Prostate gland (tissue), 2 donors: ENCODE results near the gene RBCK1. TPM values are rescaled to one million over a fixed set of nuclear protein-coding genes. Genes with fewer than 3 reads are reported as not detected.

ENCODE experiments used
- DNase-seq: peaks from one replicate; pipeline ENCODE4 v3.0.0-alpha.2; 2019; ENCODE audit warnings: low spot score
- H3K27ac ChIP-seq, 2 donors: fragments of 200-600 bp; sonication (generic); 2 replicates each; pipeline ENCODE4 v1.5.1; 2017 to 2019
- H3K27me3 ChIP-seq: fragments of 200-600 bp; sonication (generic); replicated peaks from 2 replicates; pipeline ENCODE4 v1.5.1; 2019; ENCODE audit not compliant: insufficient read depth
- H3K36me3 ChIP-seq, 2 donors: fragments of 200-600 bp; sonication (generic); 1 replicate in 1 of 2; 2 replicates in 1 of 2; pipeline versions ENCODE4 v1.5.1 to v1.8.1; 2017 to 2019
- H3K4me1 ChIP-seq: fragments of 200-600 bp; sonication (generic); replicated peaks from 2 replicates; pipeline ENCODE4 v1.5.1; 2019
- H3K4me3 ChIP-seq, 2 donors: fragments of 200-600 bp; sonication (generic); 2 replicates each; pipeline ENCODE4 v1.5.1; 2017 to 2019
- H3K9me3 ChIP-seq: fragments of 200-600 bp; sonication (generic); 2 replicates; pipeline ENCODE4 v1.5.1; 2017
- POLR2A ChIP-seq: fragments of 450-650 bp; IDR thresholded peaks from one replicate; pipeline ENCODE4 v1.6.1; 2016; ENCODE audit warnings: antibody characterized with exemption, mild to moderate bottlenecking
- POLR2AphosphoS5 ChIP-seq: sonication (generic); formaldehyde crosslinking; IDR thresholded peaks from one replicate; pipeline ENCODE4 v1.6.1; 2017; ENCODE audit warnings: antibody characterized with exemption
- WGBS: methylation state at CpG from one replicate; pipeline ENCODE4 v1.1.5; 2018; 5-methylcytosine and 5-hydroxymethylcytosine counted together
- intact Hi-C: fragments of 100-400 bp; cut with DNase I; formaldehyde crosslinking; loops from one replicate; pipeline ENCODE4 v1.14.2; 2022
- total RNA-seq, 2 donors: library from RNA; depleted of rRNA; stranded (reverse); fragments of >200 nt; gene quantifications; one replicate each; pipeline ENCODE4 v1.1.0, GENCODE V29; 2016
- TF ChIP-seq, protein P1 (sequence below), 4 experiments: fragments of 200-600 bp in 2 of 4; fragments of 450-650 bp in 2 of 4; sonication (generic) in 2 of 4; IDR thresholded peaks; 1 replicate in 3 of 4; 2 replicates in 1 of 4; pipeline ENCODE4 v1.5.1; 2016 to 2019; ENCODE audit warnings: antibody characterized with exemption in 4 of 4, mild to moderate bottlenecking in 2 of 4, moderate library complexity in 2 of 4

The RBCK1 gene
- total RNA-seq, 2 donors from 2014 or later = 108 to 158 TPM

DNA sequence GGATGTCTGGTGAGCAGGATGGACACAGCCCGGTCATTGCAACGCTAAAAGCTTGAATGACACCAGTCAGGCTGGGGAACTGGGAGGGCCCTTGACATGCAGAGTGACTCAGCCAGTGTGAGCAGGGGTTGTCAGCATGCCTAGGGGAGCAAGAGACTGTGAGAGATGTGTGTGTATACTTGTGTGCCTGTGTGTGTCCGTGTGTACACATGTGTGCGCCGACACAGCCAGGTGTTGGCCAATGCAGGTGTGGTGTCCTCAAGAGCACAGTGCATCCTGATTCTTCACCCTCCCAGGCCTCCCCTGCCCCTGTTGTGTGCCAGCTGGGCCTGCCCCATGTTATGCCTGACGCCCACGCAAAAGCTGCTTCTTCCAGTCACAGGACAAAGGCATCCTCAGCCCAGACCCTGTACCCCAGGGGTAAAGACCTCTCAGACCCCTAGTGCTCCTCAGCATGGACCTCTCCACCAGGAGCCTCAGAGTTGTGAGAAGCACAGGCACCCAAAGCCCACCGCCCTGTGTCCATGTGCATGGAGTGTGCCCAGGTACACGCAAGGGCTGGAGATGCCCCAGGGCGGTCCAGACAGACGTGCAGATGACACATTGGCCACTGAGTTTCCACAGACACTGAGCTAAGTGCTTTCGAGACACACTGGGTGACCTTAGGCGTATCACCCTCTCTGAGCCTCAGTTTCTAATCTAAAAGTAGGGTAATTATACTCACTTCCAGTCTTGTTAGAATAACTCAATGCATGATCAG lies 44.6 kb upstream of the RBCK1 start:
- Histone ChIP-seq H3K4me1 (peaks cover 2% of the 10 kb centered on the region), H3K27me3 (no peaks in the 10 kb centered on the region), H3K9me3 (no peaks in the 10 kb centered on the region), H3K36me3 (no peaks in the 10 kb centered on the region), H3K27ac (no peak overlapping the region), H3K4me3 (no peak overlapping the region)
- TF ChIP-seq POLR2A (no peak), POLR2AphosphoS5 (no peak)
- TF ChIP-seq, protein P1, sequence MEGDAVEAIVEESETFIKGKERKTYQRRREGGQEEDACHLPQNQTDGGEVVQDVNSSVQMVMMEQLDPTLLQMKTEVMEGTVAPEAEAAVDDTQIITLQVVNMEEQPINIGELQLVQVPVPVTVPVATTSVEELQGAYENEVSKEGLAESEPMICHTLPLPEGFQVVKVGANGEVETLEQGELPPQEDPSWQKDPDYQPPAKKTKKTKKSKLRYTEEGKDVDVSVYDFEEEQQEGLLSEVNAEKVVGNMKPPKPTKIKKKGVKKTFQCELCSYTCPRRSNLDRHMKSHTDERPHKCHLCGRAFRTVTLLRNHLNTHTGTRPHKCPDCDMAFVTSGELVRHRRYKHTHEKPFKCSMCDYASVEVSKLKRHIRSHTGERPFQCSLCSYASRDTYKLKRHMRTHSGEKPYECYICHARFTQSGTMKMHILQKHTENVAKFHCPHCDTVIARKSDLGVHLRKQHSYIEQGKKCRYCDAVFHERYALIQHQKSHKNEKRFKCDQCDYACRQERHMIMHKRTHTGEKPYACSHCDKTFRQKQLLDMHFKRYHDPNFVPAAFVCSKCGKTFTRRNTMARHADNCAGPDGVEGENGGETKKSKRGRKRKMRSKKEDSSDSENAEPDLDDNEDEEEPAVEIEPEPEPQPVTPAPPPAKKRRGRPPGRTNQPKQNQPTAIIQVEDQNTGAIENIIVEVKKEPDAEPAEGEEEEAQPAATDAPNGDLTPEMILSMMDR (IDR thresholded peaks at IDR 0.05) = no peak
- intact Hi-C loops = no loop called here
- 88% methylated on average over 12 of the region's 13 CpGs for WGBS
- no peak for DNase-seq

DNA sequence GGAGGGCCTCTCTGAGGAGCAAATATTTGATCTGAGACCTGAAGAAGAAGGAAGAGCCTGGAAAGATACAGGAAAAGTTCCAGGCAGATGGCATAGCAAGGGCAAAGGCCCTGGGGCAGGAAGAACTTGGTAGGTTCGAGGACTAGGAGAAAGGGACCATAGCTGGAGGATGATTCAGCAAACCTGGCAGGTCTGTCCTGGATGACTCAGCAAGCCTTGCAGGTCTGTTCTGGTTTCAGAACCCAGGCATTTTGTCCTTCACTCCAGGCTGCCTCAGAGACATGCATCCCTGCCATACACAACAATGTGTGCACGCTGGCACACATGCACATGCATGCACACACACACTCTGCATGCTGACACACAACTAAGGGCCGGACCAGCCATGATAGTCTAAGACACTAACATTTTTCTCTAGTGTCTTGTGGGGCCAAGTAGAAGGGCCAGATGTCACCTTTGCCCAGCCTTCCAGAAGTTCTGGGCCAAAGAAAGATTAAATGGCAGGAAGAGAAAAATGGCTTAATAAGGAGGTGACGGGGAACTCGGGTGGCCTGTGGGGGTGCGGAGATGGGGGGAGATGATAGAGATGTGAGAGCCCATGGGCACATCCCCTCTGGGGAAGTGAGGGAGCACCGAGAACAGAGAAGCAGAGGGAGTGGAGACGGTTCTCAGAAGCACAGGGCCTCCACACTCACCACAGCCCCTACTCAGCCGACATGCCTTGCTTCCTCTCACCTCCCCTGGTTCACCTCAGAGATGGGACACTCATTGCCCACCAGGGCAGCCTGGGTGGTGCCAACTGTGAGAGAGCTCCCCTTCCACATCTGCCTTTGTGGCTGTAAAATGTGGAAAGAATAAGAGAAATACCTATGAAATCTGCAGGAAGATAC lies 42.9 kb upstream of the RBCK1 start:
- Histone ChIP-seq H3K36me3 (no peaks in the 10 kb centered on the region), H3K9me3 (no peaks in the 10 kb centered on the region), H3K4me3 (no peak overlapping the region), H3K27ac (peak overlapping the region; percentile 60 to 67), H3K4me1 (peaks cover 2% of the 10 kb centered on the region), H3K27me3 (no peaks in the 10 kb centered on the region)
- DNase-seq = no peak
- WGBS = 77% methylated on average over 9 of the region's 9 CpGs
- no peak for TF ChIP-seq POLR2AphosphoS5
- TF ChIP-seq, protein P1 (IDR thresholded peaks at IDR 0.05) = no peak
- no peak for TF ChIP-seq POLR2A
- intact Hi-C loops = no loop called here

DNA sequence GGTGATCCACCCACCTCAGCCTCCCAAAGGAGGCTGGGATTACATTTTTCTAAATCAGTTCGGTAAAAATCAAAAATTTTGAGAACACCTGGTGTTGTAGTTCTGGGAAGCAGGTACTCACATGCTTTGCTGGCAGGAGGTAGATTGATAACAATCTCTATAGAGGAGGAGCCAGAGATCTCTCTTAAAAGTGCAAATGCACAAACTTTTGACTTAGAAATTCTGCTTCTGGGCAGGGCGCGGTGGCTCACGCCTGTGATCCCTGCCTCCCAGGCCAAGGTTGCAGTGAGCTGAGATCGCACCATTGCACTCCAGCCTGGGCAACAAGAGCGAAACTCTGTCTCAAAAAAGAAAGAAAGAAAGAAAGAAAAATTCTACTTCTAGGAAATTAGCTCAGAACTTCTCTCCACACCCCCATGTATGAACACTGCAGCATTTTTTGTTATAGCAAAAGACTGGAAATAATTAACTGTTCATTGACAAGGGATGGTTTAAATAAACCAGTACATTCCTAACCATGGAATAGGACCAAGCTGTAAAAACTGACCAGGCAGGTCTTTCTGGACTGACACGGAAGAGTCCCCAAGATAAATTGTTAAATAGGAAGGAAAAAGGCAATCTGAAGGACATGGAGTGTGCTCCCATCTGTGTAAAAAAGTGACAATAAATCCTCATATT lies 41.9 kb upstream of the RBCK1 start:
- intact Hi-C loops = no loop called here
- peak; percentile 70 for DNase-seq
- Histone ChIP-seq H3K27ac (peak overlapping the region; percentile 60 to 67), H3K9me3 (no peaks in the 10 kb centered on the region), H3K4me3 (no peak overlapping the region), H3K27me3 (no peaks in the 10 kb centered on the region), H3K4me1 (peaks cover 6% of the 10 kb centered on the region), H3K36me3 (no peaks in the 10 kb centered on the region)
- WGBS = 43% methylated on average over 7 of the region's 7 CpGs
- TF ChIP-seq, protein P1 (IDR thresholded peaks at IDR 0.05) = no peak
- TF ChIP-seq POLR2AphosphoS5 = peak; percentile 61

DNA sequence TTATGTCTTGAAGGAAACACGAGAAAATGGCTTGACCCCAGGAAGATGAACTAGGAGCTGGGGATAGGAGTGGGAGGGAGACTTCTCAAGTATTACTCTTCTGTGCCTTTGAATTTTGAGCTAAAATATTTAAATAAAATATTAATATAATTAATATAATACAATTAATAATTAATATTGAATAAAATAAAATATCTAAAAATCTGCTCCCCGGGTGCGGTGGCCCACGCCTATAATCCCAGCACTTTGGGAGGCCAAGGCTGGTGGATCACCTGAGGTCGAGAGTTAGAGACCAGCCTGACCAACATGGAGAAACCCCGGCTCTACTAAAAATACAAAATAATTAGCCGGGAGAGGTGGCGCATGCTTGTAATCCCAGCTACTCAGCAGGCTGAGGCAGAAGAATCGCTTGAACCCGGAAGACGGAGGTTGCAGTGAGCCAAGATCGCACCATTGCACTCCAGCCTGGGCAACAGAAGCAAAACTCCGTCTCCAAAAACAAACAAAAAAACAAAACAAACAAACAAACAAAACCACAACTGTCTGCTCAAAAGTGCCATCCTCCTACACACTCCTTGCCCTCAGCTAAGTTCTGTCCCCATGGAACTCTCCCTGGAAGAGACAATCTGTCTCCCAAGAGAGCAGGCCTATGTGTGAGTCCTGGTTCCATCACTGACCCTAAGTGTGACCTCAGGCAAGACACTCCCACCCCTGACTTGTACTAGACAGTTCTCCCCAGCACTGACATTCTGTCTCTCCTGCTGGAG lies 41.2 kb upstream of the RBCK1 start:
- H3K27ac ChIP-seq = peak overlapping the region; percentile 60 to 67
- no peak for DNase-seq
- H3K4me3 ChIP-seq = no peak overlapping the region
- WGBS = 68% methylated on average over 12 of the region's 13 CpGs
- no peaks in the 10 kb centered on the region for H3K36me3 ChIP-seq
- H3K9me3 ChIP-seq = no peaks in the 10 kb centered on the region
- no peaks in the 10 kb centered on the region for H3K27me3 ChIP-seq
- H3K4me1 ChIP-seq = peaks cover 6% of the 10 kb centered on the region
- TF ChIP-seq POLR2AphosphoS5 (no peak), POLR2A (no peak)
- TF ChIP-seq, protein P1 (IDR thresholded peaks at IDR 0.05) = no peak
- intact Hi-C loops = no loop called here
